ENCODE results near the gene CRYBB2. TPM values are rescaled to one million over a fixed set of nuclear protein-coding genes. Genes with fewer than 3 reads are reported as not detected.
"Not testable (repeated sequence)": the region's sequence is repeated elsewhere in the genome, so short reads cannot be mapped to it uniquely, and the experiment has no call there.

The CRYBB2 gene
- polyA plus RNA-seq, 1 experiment, result 0.92 TPM

DNA sequence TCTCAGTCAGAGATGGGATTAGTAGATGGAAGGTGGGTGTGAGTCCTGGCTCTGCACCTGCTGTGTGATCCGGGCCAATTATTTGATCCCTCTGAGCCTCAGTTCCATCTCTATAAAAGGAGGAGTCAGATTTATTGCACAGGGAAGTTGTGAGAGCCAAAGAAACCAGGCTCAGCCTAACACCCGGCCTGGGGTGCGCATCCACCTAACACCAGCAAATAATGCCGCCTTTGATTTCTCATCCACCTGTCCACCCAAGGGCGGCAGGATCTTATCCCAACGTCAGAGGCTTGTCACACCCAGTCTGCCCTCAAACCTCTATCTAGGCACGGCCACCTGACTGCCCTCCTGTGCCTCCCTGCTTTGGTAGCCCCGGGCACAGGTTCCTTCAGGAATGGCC is 2.4 kb downstream of the CRYBB2 start:
- no peak for DNase-seq (ENCODE audit: low read depth)
- H3K4me3 ChIP-seq (ENCODE audit: low read depth, low read length), result no peak overlapping the region
- CTCF ChIA-PET, result no interaction called here
- TF ChIP-seq, protein P1, sequence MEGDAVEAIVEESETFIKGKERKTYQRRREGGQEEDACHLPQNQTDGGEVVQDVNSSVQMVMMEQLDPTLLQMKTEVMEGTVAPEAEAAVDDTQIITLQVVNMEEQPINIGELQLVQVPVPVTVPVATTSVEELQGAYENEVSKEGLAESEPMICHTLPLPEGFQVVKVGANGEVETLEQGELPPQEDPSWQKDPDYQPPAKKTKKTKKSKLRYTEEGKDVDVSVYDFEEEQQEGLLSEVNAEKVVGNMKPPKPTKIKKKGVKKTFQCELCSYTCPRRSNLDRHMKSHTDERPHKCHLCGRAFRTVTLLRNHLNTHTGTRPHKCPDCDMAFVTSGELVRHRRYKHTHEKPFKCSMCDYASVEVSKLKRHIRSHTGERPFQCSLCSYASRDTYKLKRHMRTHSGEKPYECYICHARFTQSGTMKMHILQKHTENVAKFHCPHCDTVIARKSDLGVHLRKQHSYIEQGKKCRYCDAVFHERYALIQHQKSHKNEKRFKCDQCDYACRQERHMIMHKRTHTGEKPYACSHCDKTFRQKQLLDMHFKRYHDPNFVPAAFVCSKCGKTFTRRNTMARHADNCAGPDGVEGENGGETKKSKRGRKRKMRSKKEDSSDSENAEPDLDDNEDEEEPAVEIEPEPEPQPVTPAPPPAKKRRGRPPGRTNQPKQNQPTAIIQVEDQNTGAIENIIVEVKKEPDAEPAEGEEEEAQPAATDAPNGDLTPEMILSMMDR (IDR thresholded peaks at IDR 0.05; ENCODE audit: insufficient read depth, low read depth, low read length), result no peak
- no peaks in the 10 kb centered on the region for H3K27me3 ChIP-seq (ENCODE audit: control insufficient read depth, insufficient read depth, low read length)
- no peaks in the 10 kb centered on the region for H3K36me3 ChIP-seq (ENCODE audit: control insufficient read depth, insufficient read depth, low read length)
- POLR2A ChIA-PET, result no interaction called here

DNA sequence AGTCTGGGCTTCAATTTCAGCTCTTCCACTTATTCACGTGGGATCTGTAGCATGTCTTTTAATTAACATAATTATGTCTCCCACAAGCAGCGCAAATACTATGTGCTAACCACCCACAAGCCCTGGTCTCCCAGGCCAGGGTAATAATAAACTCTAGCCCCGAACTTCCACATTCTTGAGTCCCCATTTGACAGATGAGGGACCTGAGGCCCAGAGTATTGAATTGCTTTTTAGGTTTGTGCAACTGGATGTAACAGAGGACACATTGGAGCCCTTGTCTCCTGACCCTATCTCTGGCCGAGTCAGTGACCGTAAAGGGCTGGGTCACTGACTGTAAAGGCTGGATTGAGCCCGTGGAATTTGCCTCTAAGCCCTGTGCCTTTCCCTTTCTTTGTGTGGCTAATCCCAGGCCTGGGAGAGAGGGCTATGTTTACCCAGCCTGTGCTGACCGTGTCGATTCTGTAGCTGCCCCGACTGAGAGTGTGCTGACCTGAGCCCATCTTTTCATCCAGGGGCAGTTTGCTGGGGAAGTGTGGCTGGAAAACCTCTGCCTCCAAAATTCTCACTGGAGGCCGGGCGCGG is 3.9 kb downstream of the CRYBB2 start:
- DNase-seq (ENCODE audit: low read depth), result no peak
- POLR2A ChIA-PET, result no interaction called here
- H3K27me3 ChIP-seq (ENCODE audit: control insufficient read depth, insufficient read depth, low read length), result no peaks in the 10 kb centered on the region
- TF ChIP-seq, protein P1 (IDR thresholded peaks at IDR 0.05; ENCODE audit: insufficient read depth, low read depth, low read length), result no peak
- CTCF ChIA-PET, result interaction anchor here (1.6 kb wide), 1 partner anchor 21 kb away, joined by 3 read pairs; no protein-coding TSS in a partner anchor
- H3K4me3 ChIP-seq (ENCODE audit: low read depth, low read length), result no peak overlapping the region
- H3K36me3 ChIP-seq (ENCODE audit: control insufficient read depth, insufficient read depth, low read length), result no peaks in the 10 kb centered on the region

DNA sequence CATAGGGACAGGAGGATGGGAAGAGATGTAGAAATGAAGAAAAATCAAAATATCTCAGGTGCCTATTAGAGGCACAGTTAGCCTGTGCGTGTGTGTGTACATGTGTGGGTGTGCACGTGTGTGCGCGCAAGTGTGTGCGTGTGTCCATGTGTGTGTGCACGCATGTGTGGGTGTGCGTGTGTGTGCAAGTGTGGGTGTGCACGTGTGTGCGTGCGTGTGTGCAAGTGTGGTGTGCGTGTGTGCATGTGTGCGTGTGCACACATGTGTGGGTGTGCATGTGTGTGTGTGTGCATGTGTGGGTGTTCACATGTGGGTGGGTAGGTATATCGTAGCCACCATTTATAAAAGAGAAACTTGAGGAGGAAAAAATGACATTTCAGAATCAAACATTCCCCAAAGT is 9.4 kb downstream of the CRYBB2 start:
- CTCF ChIA-PET, result no interaction called here
- Histone ChIP-seq H3K4me3 (ENCODE audit: low read depth, low read length) (no peak overlapping the region), H3K36me3 (ENCODE audit: control insufficient read depth, insufficient read depth, low read length) (no peaks in the 10 kb centered on the region), H3K27me3 (ENCODE audit: control insufficient read depth, insufficient read depth, low read length) (no peaks in the 10 kb centered on the region)
- no peak for DNase-seq (ENCODE audit: low read depth)
- TF ChIP-seq, protein P1 (IDR thresholded peaks at IDR 0.05; ENCODE audit: insufficient read depth, low read depth, low read length), result no peak
- POLR2A ChIA-PET, result no interaction called here

DNA sequence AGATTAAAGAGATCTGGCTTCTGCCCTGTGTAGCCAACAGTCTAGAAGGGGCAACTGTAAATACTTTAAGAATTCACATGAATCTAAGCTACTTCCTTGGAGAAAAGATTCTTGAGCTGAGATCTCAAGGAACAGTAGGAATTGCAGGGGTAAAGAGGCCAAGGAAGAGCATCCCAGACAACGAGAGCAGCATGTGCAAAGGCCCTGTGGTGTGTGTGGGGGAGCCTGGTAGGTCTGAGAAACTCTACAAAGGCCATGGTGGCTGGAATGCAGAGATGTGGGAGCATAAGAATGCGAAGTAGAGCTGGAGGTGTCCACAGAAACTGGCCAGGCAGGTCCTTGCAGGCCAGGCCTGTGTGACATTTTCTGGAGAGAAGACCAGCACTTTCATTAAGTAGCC is 11.3 kb downstream of the CRYBB2 start:
- H3K27me3 ChIP-seq (ENCODE audit: control insufficient read depth, insufficient read depth, low read length); POLR2A ChIA-PET; H3K4me3 ChIP-seq (ENCODE audit: low read depth, low read length); H3K36me3 ChIP-seq (ENCODE audit: control insufficient read depth, insufficient read depth, low read length); DNase-seq (ENCODE audit: low read depth): not testable (repeated sequence)
- CTCF ChIA-PET, result interaction anchor here (1.0 kb wide), 1 partner anchor 32 kb away, joined by 4 read pairs; no protein-coding TSS in a partner anchor

DNA sequence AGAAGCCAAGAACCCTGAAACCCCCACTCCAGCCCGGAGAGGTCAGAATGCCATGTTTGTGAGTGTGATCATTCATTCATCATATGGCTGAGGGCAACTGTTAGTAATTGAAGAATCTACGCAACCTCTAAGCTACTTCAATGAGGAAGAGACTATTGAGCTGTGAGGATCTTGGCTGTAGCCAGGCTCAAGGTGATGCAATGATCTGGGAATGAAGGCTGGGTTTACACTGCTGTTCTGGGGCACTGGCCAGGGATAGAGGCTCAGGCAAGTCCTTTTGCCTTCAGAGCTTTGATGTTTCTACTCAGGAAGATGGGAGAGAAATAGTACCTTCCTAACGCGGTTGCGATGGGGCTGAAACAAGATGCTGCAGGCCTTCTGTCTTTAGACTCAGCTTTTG is 12.9 kb downstream of the CRYBB2 start:
- Histone ChIP-seq H3K36me3 (ENCODE audit: control insufficient read depth, insufficient read depth, low read length) (no peaks in the 10 kb centered on the region), H3K4me3 (ENCODE audit: low read depth, low read length) (no peak overlapping the region), H3K27me3 (ENCODE audit: control insufficient read depth, insufficient read depth, low read length) (no peaks in the 10 kb centered on the region)
- TF ChIP-seq, protein P1 (IDR thresholded peaks at IDR 0.05; ENCODE audit: insufficient read depth, low read depth, low read length), result no peak
- ChIA-PET POLR2A (interaction anchor here (0.7 kb wide), 1 partner anchor 65 kb away, joined by 5 read pairs; no protein-coding TSS in a partner anchor), CTCF (no interaction called here)
- DNase-seq (ENCODE audit: low read depth), result no peak

DNA sequence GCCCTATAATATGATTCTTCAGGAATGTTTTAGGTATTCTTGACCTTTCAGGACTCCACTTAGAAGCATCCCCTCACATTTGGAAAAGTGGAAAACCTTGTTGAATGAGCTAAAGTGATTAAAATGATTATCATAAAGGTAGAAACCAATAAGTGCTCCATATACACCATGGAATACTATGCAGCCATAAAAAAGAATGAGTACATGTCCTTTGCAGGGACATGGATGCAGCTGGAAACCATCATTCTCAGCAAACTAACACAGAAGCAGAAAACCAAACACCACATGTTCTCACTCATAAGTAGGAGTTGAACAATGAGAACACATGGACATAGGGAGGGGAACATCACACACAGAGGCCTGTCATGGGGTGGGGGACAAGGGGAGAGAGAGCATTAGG is 14.3 kb downstream of the CRYBB2 start:
- H3K36me3 ChIP-seq (ENCODE audit: control insufficient read depth, insufficient read depth, low read length); H3K4me3 ChIP-seq (ENCODE audit: low read depth, low read length); DNase-seq (ENCODE audit: low read depth); H3K27me3 ChIP-seq (ENCODE audit: control insufficient read depth, insufficient read depth, low read length); POLR2A ChIA-PET; CTCF ChIA-PET: not testable (repeated sequence)

Measured in BJ (cell line).